CD4-positive, alpha-beta T cell treated with Interleukin-17A for 1 hour (primary cell): Measurements from ENCODE around the gene NMRK2.

Source experiments
- DNase-seq: peaks from one replicate; pipeline ENCODE4 v3.0.0-alpha.2; 2020

NMRK2 gene

DNA sequence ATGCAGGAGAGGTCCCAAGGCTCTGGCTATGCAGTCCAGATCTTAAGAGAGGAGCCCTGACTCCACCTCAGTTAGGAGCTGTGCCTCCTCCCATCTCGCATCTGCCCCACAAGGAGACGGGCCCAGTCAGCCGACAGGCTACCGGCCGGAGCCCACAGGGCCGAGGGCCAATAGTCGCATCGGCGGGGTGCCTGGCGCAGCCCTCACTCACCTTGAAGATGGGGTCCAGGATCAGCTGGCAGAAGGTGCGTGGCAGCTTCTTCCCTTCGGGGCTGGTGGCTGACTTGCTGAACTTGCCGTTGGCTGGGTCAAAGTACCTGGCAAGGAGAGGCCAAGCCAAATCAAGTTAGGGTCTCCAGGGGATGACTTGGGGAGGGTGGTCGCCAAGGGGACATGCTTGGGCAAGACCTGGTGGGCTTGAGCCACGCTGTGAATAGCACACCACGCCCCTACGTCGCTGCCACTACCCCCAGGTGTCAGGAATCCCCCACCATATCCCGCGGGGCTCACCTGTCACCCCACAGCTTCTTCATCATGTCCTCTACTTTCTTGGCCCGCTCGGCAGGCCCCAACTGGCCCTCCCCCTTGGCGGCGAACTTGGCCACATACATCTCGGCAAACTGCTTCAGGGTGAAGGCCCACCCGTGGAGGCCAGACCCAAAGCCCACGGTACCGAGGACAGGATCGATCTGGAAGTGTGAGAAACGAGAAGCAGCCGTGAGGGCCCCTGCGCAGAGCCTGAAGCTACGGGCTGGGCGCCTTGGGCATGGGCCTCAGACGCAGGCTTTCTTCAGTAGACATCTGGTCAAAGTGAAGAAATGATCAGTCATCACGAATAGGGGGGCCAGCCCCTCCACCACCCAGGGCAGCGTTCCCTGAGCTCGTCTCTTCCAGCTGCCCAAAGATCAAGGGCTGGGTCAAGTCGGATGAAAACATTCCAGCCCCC, 49.1 kb downstream of the NMRK2 start:
- no peak for DNase-seq

DNA sequence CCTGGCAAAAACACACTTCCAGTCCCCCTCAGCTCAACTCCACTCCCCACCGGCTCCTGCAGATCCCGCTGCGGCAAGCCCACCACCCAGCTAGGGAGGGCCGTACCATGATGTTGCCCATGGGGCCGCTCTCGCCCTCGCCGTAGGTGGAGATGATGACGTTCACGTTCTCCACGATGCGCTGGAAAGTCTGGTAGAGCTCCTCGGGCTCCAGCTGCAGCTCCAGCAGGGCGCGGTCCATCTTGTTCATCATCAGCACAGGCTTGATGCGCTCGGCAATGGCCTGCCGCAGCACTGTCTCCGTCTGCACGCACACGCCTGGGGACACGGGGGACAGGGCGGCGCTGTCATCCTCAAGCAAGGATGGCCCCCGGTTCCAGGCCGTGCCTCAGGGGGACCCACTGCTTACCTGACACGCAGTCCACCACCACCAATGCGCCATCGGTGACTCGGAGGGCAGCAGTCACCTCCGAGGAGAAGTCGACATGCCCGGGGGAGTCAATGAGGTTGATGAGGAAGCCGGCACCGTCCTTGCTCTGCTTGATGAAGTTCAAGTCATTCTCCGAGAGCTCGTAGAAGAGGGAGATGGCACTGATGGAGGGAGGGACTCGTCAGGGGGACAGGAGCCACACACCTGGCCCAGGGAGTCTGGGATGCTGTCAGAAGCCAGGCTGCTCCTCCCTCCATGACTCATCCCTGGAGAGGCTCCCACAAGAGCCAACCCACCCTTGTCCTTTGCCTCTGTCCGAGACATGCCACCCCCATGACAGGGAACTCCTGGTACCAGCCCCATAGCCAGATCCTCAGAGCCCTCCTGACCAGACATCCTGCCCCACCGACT, 50.1 kb downstream of the NMRK2 start:
- DNase-seq, result no peak

DNA sequence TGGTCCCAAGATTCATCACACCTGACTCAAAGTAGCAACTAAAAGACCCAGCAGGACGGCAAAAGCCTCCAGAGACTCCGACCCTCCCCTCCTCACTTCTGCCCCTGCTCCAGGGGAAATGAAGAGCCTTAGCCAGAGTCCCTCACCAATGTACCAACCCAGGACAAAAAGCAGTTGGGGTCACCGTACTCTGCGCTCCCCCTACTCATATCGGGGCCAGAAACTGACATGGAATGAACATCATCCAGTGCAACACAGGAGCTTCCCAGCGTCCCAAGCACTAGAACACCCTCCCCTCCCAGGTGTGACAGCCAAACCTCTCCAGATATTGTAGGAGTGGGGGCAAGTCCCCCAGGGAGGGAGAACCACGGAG, 50.7 kb downstream of the NMRK2 start:
- DNase-seq, result no peak

DNA sequence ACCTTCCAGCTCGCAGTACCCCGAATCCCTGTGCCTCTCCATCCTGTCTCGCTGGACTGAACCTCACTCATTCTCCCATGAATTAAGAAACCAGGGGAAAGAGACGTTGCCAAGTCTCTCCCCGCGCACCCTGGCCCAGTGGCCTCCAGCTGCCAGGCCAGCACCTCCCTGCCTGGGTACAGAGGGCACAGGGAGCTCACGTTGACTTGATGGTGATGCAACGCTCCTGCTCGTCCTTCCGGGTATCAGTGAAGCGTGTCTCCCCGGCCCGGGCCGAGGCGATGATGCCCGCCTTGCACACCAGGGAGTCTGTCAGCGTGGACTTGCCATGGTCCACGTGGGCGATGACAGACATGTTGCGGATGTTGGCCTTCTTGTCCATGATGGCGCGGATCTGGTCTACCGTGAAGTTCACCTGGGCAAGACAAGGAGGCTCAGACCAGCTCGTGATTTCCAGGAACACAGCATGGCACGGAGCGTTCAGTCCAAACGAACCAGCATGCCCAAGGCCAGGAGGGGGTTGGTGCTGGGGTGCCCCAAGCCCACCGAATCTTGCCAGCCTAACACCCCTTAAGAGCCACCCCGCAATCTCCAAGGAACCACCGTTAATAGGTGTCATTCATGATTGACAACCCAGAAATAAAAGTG, 51.2 kb downstream of the NMRK2 start:
- DNase-seq, result peak; percentile 39

DNA sequence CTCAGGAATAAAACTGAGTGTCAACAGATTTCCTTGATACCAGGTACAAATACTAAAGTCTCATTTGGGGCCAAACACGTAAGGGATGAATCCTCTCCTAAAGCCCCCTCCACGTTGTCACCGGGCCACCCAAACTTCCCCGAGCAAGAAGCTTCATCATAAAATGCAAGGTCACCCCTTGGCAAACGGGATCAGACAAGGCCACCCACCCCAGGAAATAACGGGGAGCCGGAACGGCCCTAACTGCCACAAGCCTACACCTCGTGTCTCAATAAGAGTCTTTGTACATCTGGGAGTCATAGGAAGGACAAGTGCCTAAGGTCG, 51.7 kb downstream of the NMRK2 start:
- no peak for DNase-seq

DNA sequence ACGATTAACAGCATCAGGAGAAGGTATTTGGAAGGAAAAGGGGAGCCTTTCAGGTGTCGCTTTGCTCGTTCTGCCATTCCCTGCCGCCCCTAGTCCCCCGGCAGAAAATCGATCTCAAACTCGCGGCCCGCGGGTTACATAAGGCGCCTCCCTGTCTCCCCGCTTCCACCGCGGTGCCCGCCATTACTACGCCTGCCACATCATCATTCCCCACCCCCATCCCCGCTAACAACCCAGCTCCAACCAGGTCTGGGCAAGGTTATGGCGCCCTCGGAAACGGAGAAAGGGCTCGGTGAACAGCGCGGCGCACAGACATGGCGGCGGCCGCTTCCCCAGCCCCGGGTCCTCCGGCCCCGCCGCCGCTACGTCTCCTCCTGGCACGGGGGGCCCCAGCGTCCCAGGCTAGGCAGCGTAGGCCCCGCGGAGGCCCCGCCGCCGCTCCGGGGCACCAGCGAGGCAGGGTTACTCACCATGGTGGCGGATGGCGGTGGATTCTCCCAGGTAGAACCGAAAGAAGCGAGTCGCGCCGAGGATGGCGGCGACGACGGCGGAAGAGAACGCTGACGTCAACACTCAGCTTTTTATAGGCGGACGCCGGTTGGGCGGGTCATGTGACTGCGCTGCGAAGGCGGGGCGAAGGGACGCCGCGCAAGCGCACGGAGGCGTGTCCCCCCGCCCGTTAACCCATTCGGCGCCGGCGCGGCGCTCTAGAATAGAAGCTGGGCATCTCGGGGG, 52.2 kb downstream of the NMRK2 start, which contains the start of gene EEF2:
TSS of gene EEF2 (minus strand) at position 556 of the 735 bp plus-strand sequence. CDS start at position 473, 83 bp downstream.
- DNase-seq, result peak; percentile 93

DNA sequence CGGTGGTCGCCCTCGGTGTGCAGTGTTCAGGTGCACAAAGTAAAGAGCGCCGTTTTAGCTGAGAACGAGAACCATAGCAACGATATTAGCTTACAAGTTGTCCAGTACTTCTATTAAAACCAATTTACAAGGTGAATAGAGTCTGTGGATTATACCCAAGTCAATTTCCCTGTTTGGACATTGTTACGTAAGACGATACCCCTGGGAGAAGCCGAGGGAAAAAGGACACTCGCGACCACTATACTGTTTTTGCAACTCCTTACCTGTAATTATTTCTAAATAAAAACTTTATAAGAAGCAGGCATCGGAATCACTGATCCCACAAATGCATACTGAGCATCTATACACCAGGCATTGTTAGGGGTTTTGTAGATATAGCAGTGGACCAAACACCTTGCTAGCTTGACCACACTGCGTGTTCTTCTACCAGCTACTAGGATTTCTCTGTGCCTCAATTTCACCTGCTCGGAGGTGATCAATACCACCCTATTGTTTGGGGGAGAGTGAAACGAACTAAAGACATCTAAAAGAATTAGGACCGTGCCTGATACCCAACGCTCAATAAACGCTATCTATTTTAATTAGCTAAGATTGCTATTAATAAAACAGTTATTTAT, 52.9 kb downstream of the NMRK2 start:
- DNase-seq, result no peak

DNA sequence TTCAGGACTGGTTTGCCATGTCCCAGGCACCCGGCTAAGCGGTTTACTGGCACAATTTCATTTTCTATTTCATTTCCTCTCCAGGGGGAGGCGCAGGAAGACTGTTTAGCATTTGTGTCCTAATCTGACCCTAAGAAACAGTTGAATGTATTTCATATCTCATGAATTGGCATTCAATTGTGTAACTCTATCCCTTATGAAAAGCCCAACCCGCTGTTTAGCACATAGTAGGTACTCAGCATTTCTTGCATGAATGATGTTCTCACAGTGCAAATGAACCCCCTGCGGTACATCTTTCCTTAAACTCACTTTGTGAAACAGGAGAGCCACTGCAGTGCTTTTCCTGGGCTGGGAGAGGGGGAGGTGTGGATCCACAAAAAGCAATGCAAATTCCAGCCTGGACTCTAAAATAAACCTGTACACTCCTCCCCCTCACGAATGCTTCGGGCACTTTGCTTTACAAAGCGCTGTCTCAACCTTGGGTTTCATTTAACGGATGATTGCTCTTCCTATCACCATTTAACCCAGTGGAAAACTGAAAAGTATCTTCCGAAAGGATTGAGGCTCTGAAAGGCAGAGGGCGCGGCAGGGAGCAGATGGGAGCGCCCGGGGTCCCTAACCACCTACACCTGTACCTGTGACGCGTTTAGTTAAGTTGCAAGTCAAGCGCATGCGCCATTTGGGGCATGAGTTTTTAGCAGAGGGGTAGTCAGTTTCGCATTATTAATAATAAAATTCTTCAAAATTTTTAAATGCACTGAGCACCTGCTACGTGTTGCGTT, 53.6 kb downstream of the NMRK2 start:
- peak; percentile 84 for DNase-seq

DNA sequence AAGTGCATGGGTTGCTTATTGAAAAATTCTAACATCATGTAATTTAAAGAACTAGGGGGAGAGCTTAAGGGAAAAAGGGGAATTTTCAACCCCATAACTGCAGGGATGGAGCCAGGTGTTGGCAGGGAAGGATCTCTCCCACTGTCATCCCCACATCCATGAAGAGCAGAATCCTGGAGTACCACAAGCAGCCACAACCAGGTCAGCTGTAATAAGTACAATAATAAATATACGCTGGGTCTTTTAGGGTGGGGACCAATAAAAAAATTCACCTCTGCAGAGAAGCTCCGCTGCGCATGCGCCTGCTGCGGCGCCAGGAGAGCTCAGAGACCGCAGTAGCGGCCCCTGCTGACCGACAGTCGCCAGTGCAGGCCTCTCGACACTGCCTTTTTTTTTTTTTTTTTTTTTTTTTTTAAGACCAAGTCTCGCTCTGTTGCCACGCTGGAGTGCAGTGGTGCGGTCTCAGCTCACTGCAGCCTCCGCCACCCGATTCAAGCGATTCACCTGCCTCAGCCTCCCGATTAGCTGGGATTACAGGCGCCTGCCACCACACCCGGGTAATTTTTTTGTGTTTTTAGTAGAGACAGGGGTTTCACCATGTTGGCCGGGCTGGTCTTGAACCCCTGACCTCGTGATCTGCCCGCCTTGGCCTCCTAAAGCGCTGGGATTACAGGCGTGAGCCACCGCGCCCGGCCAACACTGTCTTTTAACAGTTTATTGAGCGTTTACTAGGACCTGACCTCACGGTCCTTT, 54.9 kb downstream of the NMRK2 start:
- peak; percentile 92 for DNase-seq

DNA sequence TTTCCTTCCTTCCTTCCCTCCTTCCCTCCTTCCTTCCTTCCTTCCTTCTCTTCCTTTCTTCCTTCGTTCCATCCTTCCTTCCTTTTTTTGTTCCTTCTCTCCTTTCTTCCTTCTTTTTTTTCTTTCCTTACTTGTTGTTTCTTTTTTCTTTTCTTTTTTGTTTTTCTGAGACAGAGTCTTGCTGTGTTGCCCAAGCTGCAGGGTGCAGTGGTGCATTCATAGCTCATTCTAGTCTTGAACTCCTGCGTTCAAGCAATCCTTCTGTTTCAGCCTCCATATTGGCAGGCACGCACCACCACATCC, 57.9 kb downstream of the NMRK2 start:
- no peak for DNase-seq
